Spleen (tissue), 11 donors: ENCODE results near the gene LRRC31. TPM values are rescaled to one million over a fixed set of nuclear protein-coding genes. Genes with fewer than 3 reads are reported as not detected.
A peak's percentile ranks its signal among the peaks of the same experiment; 100 is the strongest.

Experiments
- DNase-seq: peaks from one replicate; pipeline ENCODE4 v3.0.0-alpha.2; 2020
- H3K27ac ChIP-seq, 8 donors: fragments of 200-600 bp; sonication (generic) in 7 of 8; 1 replicate in 4 of 8; 2 replicates in 4 of 8; pipeline versions ENCODE4 v1.5.0 to v1.8.0; 2016 to 2021; ENCODE audit warnings: inconsistent platforms in 4 of 8, mild to moderate bottlenecking in 4 of 8, moderate library complexity in 1 of 8
- H3K27me3 ChIP-seq, 7 donors: fragments of 200-600 bp; sonication (generic) in 6 of 7; replicated peaks in 1 of 7; 1 replicate in 4 of 7; 2 replicates in 3 of 7; pipeline versions ENCODE4 v1.5.0 to v1.8.0; 2016 to 2021; ENCODE audit warnings: inconsistent platforms in 3 of 7, mild to moderate bottlenecking in 1 of 7
- H3K36me3 ChIP-seq, 6 donors: fragments of 200-600 bp; sonication (generic) in 5 of 6; 1 replicate in 4 of 6; 2 replicates in 2 of 6; pipeline versions ENCODE4 v1.5.0 to v1.8.0; 2016 to 2021; ENCODE audit warnings: inconsistent platforms in 2 of 6
- H3K4me1 ChIP-seq, 6 donors: fragments of 200-600 bp; sonication (generic) in 5 of 6; 1 replicate in 3 of 6; 2 replicates in 3 of 6; pipeline versions ENCODE4 v1.5.0 to v1.8.0; 2016 to 2021; ENCODE audit warnings: inconsistent platforms in 3 of 6
- H3K4me3 ChIP-seq, 8 donors: fragments of 200-600 bp; sonication (generic) in 7 of 8; 1 replicate in 4 of 8; 2 replicates in 4 of 8; pipeline versions ENCODE4 v1.5.0 to v1.8.0; 2016 to 2021; ENCODE audit warnings: inconsistent platforms in 4 of 8, mild to moderate bottlenecking in 4 of 8, moderate library complexity in 2 of 8
- H3K9me3 ChIP-seq, 8 donors: fragments of 200-600 bp; sonication (generic) in 7 of 8; 1 replicate in 4 of 8; 2 replicates in 4 of 8; pipeline versions ENCODE4 v1.5.0 to v1.8.0; 2016 to 2021; ENCODE audit warnings: inconsistent platforms in 4 of 8
- POLR2A ChIP-seq, 3 donors: fragments of 450-650 bp; IDR thresholded peaks; one replicate each; pipeline ENCODE4 v1.5.1; 2017; ENCODE audit warnings: antibody characterized with exemption in 3 of 3, mild to moderate bottlenecking in 1 of 3
- POLR2AphosphoS5 ChIP-seq, 3 donors: sonication (generic); formaldehyde crosslinking; IDR thresholded peaks; one replicate each; pipeline ENCODE4 v1.5.1; 2017; ENCODE audit warnings: antibody characterized with exemption in 3 of 3
- WGBS, 5 donors: extraction: QIAGEN DNeasy Blood & Tissue Kit in 3 of 5; methylation state at CpG; one replicate each; pipeline versions ENCODE4 v1.1.5 to v1.1.7; 2013 to 2018; 5-methylcytosine and 5-hydroxymethylcytosine counted together
- intact Hi-C: fragments of 100-400 bp; cut with DNase I; formaldehyde crosslinking; loops from one replicate; pipeline ENCODE4 v1.15.0; 2023; ENCODE audit warnings: low total_unique reads
- polyA plus RNA-seq, 3 donors: library from polyadenylated mRNA; stranded (reverse); fragments of 200-250 nt; gene quantifications; one replicate each; pipeline ENCODE4 v1.2.1, GENCODE V29; 2013
- total RNA-seq, 7 donors: library from RNA; depleted of rRNA in 3 of 7; stranded (reverse); fragments of >200 nt in 3 of 7; fragmentation: NEBNext Ultra II Directional in 4 of 7; extraction: Animal tissue kit (Norgen Biotek cat#: 25700) in 4 of 7; gene quantifications; one replicate each; pipeline versions ENCODE4 v1.1.0 to v1.2.1, GENCODE V29; 2016 to 2021
- TF ChIP-seq, protein P1 (sequence below), 11 experiments: fragments of 200-600 bp in 7 of 11; fragments of 450-650 bp in 4 of 11; sonication (generic) in 4 of 11; IDR thresholded peaks in 8 of 11; conservative IDR thresholded peaks in 3 of 11; 1 replicate in 7 of 11; 2 replicates in 4 of 11; pipeline versions ENCODE4 v1.4.0 to v1.8.0; 2016 to 2021; ENCODE audit warnings: antibody characterized with exemption in 11 of 11, inconsistent platforms in 4 of 11, mild to moderate bottlenecking in 1 of 11
- donor health status: healthy with polysubstance abuse.
- donor health status: DM: no; HTN: no; CAD: no; lungs with moderate emphysema.
- donor health status: DM: no; HTN: no; CAD: no.
- donor health status: Bipolar disorder and iron deficiency.
- donor health status: healthy.
- donor health status: DM: no; HTN: no; CAD: no.
- donor health status: DM: yes; HTN: yes; CAD: no.

Gene LRRC31
- total and polyA plus RNA-seq, 10 donors, result 0.03 to 0.79 (median 0.25) TPM; not detected in 4

DNA sequence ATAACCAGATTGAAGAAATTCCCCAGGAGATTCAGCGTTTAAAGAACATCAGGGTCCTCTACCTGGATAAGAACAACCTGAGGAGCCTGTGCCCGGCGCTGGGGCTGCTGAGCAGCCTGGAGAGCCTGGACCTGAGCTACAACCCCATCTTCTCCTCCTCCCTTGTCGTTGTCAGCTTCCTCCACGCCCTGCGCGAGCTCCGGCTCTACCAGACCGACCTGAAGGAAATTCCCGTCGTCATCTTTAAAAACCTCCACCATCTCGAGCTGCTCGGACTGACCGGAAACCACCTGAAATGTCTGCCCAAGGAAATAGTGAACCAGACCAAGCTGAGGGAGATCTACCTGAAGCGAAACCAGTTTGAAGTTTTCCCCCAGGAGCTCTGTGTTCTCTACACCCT is 47.6 kb downstream of the LRRC31 start:
- Histone ChIP-seq H3K36me3 (no peaks in the 10 kb centered on the region), H3K4me1 (no peaks in the 10 kb centered on the region), H3K27me3 (no peaks in the 10 kb centered on the region), H3K9me3 (no peaks in the 10 kb centered on the region), H3K4me3 (no peak overlapping the region), H3K27ac (no peak overlapping the region)
- 89 to 95% (median 93%) methylated on average over 15 of the region's 15 CpGs for WGBS, 5 donors
- intact Hi-C loops, result no loop called here
- DNase-seq, result no peak
- TF ChIP-seq, protein P1, sequence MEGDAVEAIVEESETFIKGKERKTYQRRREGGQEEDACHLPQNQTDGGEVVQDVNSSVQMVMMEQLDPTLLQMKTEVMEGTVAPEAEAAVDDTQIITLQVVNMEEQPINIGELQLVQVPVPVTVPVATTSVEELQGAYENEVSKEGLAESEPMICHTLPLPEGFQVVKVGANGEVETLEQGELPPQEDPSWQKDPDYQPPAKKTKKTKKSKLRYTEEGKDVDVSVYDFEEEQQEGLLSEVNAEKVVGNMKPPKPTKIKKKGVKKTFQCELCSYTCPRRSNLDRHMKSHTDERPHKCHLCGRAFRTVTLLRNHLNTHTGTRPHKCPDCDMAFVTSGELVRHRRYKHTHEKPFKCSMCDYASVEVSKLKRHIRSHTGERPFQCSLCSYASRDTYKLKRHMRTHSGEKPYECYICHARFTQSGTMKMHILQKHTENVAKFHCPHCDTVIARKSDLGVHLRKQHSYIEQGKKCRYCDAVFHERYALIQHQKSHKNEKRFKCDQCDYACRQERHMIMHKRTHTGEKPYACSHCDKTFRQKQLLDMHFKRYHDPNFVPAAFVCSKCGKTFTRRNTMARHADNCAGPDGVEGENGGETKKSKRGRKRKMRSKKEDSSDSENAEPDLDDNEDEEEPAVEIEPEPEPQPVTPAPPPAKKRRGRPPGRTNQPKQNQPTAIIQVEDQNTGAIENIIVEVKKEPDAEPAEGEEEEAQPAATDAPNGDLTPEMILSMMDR (IDR thresholded peaks at IDR 0.05 in 8 of 11, conservative IDR thresholded peaks at IDR 0.05 in 3 of 11), result no peak
- no peak for TF ChIP-seq POLR2A (IDR thresholded peaks at IDR 0.05)
- TF ChIP-seq POLR2AphosphoS5 (IDR thresholded peaks at IDR 0.05), result no peak

DNA sequence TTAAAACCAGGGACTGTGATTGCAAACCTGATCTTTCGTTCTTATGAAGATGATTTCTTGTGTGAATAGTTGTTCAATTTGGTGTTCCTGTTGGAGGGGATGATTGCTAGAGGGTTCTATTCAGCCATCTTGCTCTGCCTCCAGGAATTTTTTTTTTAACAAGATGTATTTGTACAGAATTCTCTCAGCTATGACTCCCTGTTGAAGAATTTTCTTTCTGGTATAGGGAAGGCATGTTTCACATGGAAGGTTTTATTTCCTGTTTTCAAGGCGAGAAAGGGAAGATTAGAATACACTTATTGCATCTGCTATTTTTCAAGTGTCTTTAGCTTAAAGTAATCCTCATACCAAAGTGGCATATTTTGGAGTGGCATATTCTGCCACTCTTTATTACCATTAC is 51.4 kb downstream of the LRRC31 start:
- Histone ChIP-seq H3K4me3 (no peak overlapping the region), H3K27ac (no peak overlapping the region), H3K27me3 (no peaks in the 10 kb centered on the region), H3K9me3 (peaks cover 0 to 16% (median 11%) of the 10 kb centered on the region in 8 donors), H3K4me1 (peaks cover 1 to 12% (median 10%) of the 10 kb centered on the region in 6 donors), H3K36me3 (no peaks in the 10 kb centered on the region)
- 51 to 70% (median 62%) methylated on average over 2 of the region's 2 CpGs for WGBS, 5 donors
- DNase-seq, result no peak
- intact Hi-C loops, result no loop called here
- TF ChIP-seq, protein P1 (IDR thresholded peaks at IDR 0.05 in 8 of 11, conservative IDR thresholded peaks at IDR 0.05 in 3 of 11), result no peak
- TF ChIP-seq POLR2AphosphoS5 (IDR thresholded peaks at IDR 0.05), result no peak
- no peak for TF ChIP-seq POLR2A (IDR thresholded peaks at IDR 0.05)

DNA sequence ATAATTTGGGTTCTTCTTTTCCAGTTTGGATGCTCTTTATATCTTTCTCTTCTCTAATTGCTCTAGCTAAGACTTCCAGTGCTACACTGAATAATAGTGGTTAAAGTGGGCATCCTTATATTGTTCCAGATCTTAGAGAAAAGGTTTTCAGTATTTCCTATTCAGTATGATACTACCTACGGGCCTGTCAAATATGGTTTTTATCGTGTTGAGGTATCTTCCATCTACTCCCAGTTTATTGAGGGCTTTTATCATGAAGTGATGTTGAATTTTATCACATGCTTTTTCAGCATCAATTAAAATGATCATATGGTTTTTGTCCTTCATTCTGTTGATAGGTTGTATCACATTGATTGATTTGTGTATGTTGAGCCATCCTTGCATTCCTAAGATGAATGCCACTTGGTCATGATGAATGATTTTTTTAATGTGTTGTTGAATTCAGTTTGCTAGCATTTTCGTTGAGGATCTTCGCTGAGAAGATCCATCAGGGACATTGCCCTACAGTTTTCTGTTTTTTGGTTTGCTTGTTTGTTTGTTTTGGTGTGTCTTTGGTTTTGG is 54.1 kb downstream of the LRRC31 start:
- DNase-seq, result no peak
- intact Hi-C loops, result no loop called here
- no peak overlapping the region for H3K27ac ChIP-seq
- H3K4me1 ChIP-seq, result peaks cover 6 to 38% (median 25%) of the 10 kb centered on the region in 6 donors
- WGBS, 5 donors, result 82 to 98% (median 96%) methylated on average over 4 of the region's 4 CpGs
- no peak overlapping the region for H3K4me3 ChIP-seq
- peaks cover 0 to 16% (median 11%) of the 10 kb centered on the region in 8 donors for H3K9me3 ChIP-seq
- H3K36me3 ChIP-seq, result no peaks in the 10 kb centered on the region
- H3K27me3 ChIP-seq, result no peaks in the 10 kb centered on the region
- no peak for TF ChIP-seq POLR2A (IDR thresholded peaks at IDR 0.05)
- TF ChIP-seq, protein P1 (IDR thresholded peaks at IDR 0.05 in 8 of 11, conservative IDR thresholded peaks at IDR 0.05 in 3 of 11), result no peak
- no peak for TF ChIP-seq POLR2AphosphoS5 (IDR thresholded peaks at IDR 0.05)

DNA sequence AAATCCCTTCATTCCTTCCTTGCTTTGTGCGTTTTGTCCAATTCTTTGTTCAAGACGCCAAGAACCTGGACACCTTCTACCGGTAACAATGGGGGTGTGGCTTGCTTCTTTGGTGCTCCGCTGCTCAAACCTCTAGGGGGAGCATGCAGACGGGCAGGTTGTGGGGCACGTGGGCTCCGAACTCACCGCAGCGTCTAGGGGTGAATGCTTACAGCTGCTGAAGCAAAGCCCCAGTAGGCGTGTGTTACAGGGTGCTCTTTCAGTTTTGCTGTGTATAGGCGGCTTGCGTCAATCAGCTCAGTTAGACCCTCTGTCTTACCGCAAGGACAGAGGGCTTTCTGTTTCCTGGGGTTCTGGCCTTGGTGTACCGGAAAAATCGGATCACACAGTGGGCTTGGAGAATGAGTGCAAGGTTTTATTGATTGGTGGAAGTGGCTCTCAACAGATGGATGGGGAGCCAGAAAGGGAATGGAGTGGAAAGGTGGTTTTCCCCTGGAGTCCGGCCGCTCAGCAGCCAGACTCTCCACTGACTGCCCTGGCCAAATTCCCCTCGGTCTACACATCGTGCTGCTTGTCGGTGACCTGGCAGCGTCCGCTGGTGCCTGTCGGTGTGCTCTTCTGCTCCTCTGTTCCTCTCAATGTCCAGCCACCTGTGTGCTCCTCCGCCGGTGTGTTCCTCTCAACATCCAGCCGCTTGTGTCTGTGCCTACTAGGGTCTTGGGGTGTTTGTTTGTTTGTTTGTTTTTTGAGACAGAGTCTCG is 55.8 kb downstream of the LRRC31 start:
- peak in 2 of 3 donors; percentile 74 to 76 for TF ChIP-seq POLR2AphosphoS5 (IDR thresholded peaks at IDR 0.05)
- TF ChIP-seq, protein P1 (IDR thresholded peaks at IDR 0.05 in 8 of 11, conservative IDR thresholded peaks at IDR 0.05 in 3 of 11), result peak; percentile 50 to 83 (median 66)
- TF ChIP-seq POLR2A (IDR thresholded peaks at IDR 0.05), result no peak
- no peaks in the 10 kb centered on the region for H3K27me3 ChIP-seq
- peak overlapping the region in 7 of 8 donors; percentile 47 to 84 (median 76) for H3K27ac ChIP-seq
- DNase-seq, result peak; percentile 93
- no peaks in the 10 kb centered on the region for H3K36me3 ChIP-seq
- H3K9me3 ChIP-seq, result peaks cover 0 to 16% (median 11%) of the 10 kb centered on the region in 8 donors
- intact Hi-C loops, result no loop called here
- WGBS, 5 donors, result 44 to 59% (median 49%) methylated on average over 27 of the region's 27 CpGs
- peaks cover 6 to 38% (median 26%) of the 10 kb centered on the region in 6 donors for H3K4me1 ChIP-seq
- peak overlapping the region; percentile 38 to 86 (median 64) for H3K4me3 ChIP-seq
